HTERT RPE-1 (cell line): ENCODE results near the gene TMC5.

Source experiments
- in situ Hi-C: fragments of 300-500 bp; cut with MboI; formaldehyde crosslinking; loops from 4 replicates; pipeline ENCODE4 v1.14.3; 2020; ENCODE audit warnings: low sequenced_read_pairs

The TMC5 gene

GRCh38 chr16:19458722-19459379 is 41.2 kb downstream of the TMC5 start:
- in situ Hi-C loops, result no loop called here

GRCh38 chr16:19460397-19460796 is 42.7 kb downstream of the TMC5 start:
- in situ Hi-C loops, result no loop called here

GRCh38 chr16:19463468-19464315 is 46.0 kb downstream of the TMC5 start:
- in situ Hi-C loops, result no loop called here

GRCh38 chr16:19468300-19468699 is 50.6 kb downstream of the TMC5 start:
- in situ Hi-C loops, result no loop called here

- in situ Hi-C loops, result no loop called here
Measured at GRCh38 chr16:19472482-19472881, 54.8 kb downstream of the TMC5 start.

- in situ Hi-C loops, result no loop called here
Measured at GRCh38 chr16:19474617-19475016, 56.9 kb downstream of the TMC5 start.

- in situ Hi-C loops, result no loop called here
Measured at GRCh38 chr16:19478505-19478904, 60.8 kb downstream of the TMC5 start.

GRCh38 chr16:19479302-19479721 is 61.6 kb downstream of the TMC5 start:
- in situ Hi-C loops, result no loop called here

- in situ Hi-C loops, result no loop called here
Measured at GRCh38 chr16:19481296-19481695, 63.6 kb downstream of the TMC5 start.

GRCh38 chr16:19481769-19482168 is 64.1 kb downstream of the TMC5 start:
- in situ Hi-C loops, result no loop called here

- in situ Hi-C loops, result no loop called here
Measured at GRCh38 chr16:19482291-19482690, 64.6 kb downstream of the TMC5 start.

- in situ Hi-C loops, result no loop called here
Measured at GRCh38 chr16:19484096-19484495, 66.4 kb downstream of the TMC5 start.

GRCh38 chr16:19485611-19486010 is 67.9 kb downstream of the TMC5 start:
- in situ Hi-C loops, result no loop called here

GRCh38 chr16:19486051-19486450 is 68.4 kb downstream of the TMC5 start:
- in situ Hi-C loops, result no loop called here

GRCh38 chr16:19486750-19487325 is 69.2 kb downstream of the TMC5 start:
- in situ Hi-C loops, result no loop called here

GRCh38 chr16:19488213-19488640 is 70.5 kb downstream of the TMC5 start:
- in situ Hi-C loops, result no loop called here

GRCh38 chr16:19490619-19491018 is 72.9 kb downstream of the TMC5 start:
- in situ Hi-C loops, result no loop called here

GRCh38 chr16:19497176-19497575 is 79.5 kb downstream of the TMC5 start:
- in situ Hi-C loops, result no loop called here

- in situ Hi-C loops, result no loop called here
Measured at GRCh38 chr16:19499006-19499405, 81.3 kb downstream of the TMC5 start.

- in situ Hi-C loops, result no loop called here
Measured at GRCh38 chr16:19499481-19499880, 81.8 kb downstream of the TMC5 start.

GRCh38 chr16:19502395-19503131 is 84.9 kb downstream of the TMC5 start:
- in situ Hi-C loops, result no loop called here
